K562 (cell line): ENCODE measurements around the gene DGCR6L. TPM values are rescaled to one million over a fixed set of nuclear protein-coding genes. Genes with fewer than 3 reads are reported as not detected.
A peak's percentile ranks its signal among the peaks of the same experiment; 100 is the strongest.

ENCODE experiments used
- GATAD2B ChIP-seq: fragments of 450-650 bp; IDR thresholded peaks from 2 replicates; pipeline ENCODE4 v1.6.1; 2017; ENCODE audit warnings: mild to moderate bottlenecking, borderline replicate concordance
- ZBTB7A ChIP-seq: IDR thresholded peaks from 2 replicates; pipeline ENCODE4 v1.6.1; 2011; ENCODE audit warnings: low read depth, mild to moderate bottlenecking, low read length, moderate library complexity, borderline replicate concordance; ENCODE audit not compliant: control insufficient read depth
- polyA plus RNA-seq, 8 experiments: library from polyadenylated mRNA; depleted of rRNA in 4 of 8; stranded (reverse) in 5 of 8; unstranded in 3 of 8; fragments of >200 nt; fragmentation: Nextera tagmentation in 2 of 8; fragmentation: Illumina TruSeq in 1 of 8; extraction: Ambion mirVana in 2 of 8; extraction: Trizol in 1 of 8; gene quantifications; 2 replicates each; pipeline versions ENCODE4 v1.2.1 to v1.2.3, GENCODE V29; 2011 to 2014; ENCODE audit warnings: inconsistent platforms in 1 of 8, missing spikeins in 1 of 8
- total RNA-seq, 7 experiments: library from RNA; depleted of rRNA in 6 of 7; stranded (reverse); fragments of >200 nt in 6 of 7; fragmentation: Illumina TruSeq in 2 of 7; extraction: Trizol in 2 of 7; gene quantifications; 2 replicates each; pipeline versions ENCODE4 v1.2.1 to v1.2.3, GENCODE V29; 2011 to 2021; ENCODE audit warnings: low replicate concordance in 1 of 7
- TF ChIP-seq, protein P1 (sequence below): fragments of 250-450 bp; sonication (Bioruptor Pico); IDR thresholded peaks from 2 replicates; pipeline ENCODE4 v1.4.0; 2020; ENCODE audit warnings: mild to moderate bottlenecking, moderate library complexity
- TF ChIP-seq, protein P2 (sequence below): sonication (generic); formaldehyde crosslinking; IDR thresholded peaks from 2 replicates; pipeline ENCODE4 v1.8.0; 2022; ENCODE audit warnings: missing genetic modification reagents, mild to moderate bottlenecking, borderline replicate concordance
- TF ChIP-seq, protein P3 (sequence below): sonication (generic); formaldehyde crosslinking; IDR thresholded peaks from 2 replicates; pipeline ENCODE4 v1.8.1; 2023; ENCODE audit warnings: mild to moderate bottlenecking, missing genetic modification reagents
- TF ChIP-seq, protein P4 (sequence below): fragments of 200-600 bp; sonication (generic); IDR thresholded peaks from one replicate; pipeline ENCODE4 v1.6.1; 2012; ENCODE audit warnings: mild to moderate bottlenecking, low read depth, low read length, inconsistent platforms

The DGCR6L gene
- total and polyA plus RNA-seq, 9 of the 15 experiments (the other 6 are each of a cell fraction or from before 2014, with no cell fraction given), result 3.6 to 151 (median 51.0) TPM

DNA sequence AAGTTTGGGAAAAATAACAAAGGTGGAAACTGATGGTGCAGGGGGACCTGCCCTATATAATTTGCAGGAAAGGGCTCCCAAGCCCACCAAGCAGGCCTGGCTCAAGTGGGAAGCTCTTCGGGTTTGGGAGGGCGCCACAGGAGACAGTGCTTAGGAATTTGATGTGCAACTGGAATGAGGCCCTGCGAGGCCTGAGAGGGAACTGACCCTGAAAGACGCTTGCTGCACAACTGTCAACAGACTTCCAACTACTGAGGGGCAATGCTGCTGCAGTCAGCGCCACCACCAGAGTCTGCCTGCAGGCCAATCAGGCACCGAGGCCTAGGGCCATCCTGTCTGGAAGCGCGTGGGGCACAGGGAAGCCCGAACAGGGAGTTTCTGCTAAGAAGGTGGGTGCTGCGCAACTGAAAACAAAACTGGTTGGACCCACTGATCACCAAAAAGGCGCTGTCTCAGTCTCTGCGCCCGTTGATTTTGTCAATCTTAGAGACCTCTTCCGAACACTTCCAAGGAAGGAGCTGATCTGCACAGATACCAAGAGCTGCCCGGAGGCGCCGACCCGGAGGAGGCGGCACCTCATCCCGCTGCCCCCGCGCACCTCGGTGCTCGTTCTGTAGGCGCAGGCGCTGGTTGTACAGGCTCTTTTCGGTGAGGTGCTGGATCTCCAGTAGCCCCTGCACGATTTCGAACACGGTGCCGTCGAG lies 667 bp downstream of the DGCR6L start (continued):
- TF ChIP-seq, protein P1, sequence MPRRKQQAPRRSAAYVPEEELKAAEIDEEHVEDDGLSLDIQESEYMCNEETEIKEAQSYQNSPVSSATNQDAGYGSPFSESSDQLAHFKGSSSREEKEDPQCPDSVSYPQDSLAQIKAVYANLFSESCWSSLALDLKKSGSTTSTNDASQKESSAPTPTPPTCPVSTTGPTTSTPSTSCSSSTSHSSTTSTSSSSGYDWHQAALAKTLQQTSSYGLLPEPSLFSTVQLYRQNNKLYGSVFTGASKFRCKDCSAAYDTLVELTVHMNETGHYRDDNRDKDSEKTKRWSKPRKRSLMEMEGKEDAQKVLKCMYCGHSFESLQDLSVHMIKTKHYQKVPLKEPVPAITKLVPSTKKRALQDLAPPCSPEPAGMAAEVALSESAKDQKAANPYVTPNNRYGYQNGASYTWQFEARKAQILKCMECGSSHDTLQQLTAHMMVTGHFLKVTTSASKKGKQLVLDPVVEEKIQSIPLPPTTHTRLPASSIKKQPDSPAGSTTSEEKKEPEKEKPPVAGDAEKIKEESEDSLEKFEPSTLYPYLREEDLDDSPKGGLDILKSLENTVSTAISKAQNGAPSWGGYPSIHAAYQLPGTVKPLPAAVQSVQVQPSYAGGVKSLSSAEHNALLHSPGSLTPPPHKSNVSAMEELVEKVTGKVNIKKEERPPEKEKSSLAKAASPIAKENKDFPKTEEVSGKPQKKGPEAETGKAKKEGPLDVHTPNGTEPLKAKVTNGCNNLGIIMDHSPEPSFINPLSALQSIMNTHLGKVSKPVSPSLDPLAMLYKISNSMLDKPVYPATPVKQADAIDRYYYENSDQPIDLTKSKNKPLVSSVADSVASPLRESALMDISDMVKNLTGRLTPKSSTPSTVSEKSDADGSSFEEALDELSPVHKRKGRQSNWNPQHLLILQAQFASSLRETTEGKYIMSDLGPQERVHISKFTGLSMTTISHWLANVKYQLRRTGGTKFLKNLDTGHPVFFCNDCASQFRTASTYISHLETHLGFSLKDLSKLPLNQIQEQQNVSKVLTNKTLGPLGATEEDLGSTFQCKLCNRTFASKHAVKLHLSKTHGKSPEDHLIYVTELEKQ (CRISPR knock-in tag), result no peak
- TF ChIP-seq, protein P2, sequence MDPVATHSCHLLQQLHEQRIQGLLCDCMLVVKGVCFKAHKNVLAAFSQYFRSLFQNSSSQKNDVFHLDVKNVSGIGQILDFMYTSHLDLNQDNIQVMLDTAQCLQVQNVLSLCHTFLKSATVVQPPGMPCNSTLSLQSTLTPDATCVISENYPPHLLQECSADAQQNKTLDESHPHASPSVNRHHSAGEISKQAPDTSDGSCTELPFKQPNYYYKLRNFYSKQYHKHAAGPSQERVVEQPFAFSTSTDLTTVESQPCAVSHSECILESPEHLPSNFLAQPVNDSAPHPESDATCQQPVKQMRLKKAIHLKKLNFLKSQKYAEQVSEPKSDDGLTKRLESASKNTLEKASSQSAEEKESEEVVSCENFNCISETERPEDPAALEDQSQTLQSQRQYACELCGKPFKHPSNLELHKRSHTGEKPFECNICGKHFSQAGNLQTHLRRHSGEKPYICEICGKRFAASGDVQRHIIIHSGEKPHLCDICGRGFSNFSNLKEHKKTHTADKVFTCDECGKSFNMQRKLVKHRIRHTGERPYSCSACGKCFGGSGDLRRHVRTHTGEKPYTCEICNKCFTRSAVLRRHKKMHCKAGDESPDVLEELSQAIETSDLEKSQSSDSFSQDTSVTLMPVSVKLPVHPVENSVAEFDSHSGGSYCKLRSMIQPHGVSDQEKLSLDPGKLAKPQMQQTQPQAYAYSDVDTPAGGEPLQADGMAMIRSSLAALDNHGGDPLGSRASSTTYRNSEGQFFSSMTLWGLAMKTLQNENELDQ (CRISPR knock-in tag), result peak; percentile 3; the same call in 1 of the 2 replicates
- TF ChIP-seq, protein P3, sequence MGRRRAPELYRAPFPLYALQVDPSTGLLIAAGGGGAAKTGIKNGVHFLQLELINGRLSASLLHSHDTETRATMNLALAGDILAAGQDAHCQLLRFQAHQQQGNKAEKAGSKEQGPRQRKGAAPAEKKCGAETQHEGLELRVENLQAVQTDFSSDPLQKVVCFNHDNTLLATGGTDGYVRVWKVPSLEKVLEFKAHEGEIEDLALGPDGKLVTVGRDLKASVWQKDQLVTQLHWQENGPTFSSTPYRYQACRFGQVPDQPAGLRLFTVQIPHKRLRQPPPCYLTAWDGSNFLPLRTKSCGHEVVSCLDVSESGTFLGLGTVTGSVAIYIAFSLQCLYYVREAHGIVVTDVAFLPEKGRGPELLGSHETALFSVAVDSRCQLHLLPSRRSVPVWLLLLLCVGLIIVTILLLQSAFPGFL (CRISPR knock-in tag), result no peak
- TF ChIP-seq GATAD2B (no peak), ZBTB7A (no peak)
- TF ChIP-seq, protein P4, sequence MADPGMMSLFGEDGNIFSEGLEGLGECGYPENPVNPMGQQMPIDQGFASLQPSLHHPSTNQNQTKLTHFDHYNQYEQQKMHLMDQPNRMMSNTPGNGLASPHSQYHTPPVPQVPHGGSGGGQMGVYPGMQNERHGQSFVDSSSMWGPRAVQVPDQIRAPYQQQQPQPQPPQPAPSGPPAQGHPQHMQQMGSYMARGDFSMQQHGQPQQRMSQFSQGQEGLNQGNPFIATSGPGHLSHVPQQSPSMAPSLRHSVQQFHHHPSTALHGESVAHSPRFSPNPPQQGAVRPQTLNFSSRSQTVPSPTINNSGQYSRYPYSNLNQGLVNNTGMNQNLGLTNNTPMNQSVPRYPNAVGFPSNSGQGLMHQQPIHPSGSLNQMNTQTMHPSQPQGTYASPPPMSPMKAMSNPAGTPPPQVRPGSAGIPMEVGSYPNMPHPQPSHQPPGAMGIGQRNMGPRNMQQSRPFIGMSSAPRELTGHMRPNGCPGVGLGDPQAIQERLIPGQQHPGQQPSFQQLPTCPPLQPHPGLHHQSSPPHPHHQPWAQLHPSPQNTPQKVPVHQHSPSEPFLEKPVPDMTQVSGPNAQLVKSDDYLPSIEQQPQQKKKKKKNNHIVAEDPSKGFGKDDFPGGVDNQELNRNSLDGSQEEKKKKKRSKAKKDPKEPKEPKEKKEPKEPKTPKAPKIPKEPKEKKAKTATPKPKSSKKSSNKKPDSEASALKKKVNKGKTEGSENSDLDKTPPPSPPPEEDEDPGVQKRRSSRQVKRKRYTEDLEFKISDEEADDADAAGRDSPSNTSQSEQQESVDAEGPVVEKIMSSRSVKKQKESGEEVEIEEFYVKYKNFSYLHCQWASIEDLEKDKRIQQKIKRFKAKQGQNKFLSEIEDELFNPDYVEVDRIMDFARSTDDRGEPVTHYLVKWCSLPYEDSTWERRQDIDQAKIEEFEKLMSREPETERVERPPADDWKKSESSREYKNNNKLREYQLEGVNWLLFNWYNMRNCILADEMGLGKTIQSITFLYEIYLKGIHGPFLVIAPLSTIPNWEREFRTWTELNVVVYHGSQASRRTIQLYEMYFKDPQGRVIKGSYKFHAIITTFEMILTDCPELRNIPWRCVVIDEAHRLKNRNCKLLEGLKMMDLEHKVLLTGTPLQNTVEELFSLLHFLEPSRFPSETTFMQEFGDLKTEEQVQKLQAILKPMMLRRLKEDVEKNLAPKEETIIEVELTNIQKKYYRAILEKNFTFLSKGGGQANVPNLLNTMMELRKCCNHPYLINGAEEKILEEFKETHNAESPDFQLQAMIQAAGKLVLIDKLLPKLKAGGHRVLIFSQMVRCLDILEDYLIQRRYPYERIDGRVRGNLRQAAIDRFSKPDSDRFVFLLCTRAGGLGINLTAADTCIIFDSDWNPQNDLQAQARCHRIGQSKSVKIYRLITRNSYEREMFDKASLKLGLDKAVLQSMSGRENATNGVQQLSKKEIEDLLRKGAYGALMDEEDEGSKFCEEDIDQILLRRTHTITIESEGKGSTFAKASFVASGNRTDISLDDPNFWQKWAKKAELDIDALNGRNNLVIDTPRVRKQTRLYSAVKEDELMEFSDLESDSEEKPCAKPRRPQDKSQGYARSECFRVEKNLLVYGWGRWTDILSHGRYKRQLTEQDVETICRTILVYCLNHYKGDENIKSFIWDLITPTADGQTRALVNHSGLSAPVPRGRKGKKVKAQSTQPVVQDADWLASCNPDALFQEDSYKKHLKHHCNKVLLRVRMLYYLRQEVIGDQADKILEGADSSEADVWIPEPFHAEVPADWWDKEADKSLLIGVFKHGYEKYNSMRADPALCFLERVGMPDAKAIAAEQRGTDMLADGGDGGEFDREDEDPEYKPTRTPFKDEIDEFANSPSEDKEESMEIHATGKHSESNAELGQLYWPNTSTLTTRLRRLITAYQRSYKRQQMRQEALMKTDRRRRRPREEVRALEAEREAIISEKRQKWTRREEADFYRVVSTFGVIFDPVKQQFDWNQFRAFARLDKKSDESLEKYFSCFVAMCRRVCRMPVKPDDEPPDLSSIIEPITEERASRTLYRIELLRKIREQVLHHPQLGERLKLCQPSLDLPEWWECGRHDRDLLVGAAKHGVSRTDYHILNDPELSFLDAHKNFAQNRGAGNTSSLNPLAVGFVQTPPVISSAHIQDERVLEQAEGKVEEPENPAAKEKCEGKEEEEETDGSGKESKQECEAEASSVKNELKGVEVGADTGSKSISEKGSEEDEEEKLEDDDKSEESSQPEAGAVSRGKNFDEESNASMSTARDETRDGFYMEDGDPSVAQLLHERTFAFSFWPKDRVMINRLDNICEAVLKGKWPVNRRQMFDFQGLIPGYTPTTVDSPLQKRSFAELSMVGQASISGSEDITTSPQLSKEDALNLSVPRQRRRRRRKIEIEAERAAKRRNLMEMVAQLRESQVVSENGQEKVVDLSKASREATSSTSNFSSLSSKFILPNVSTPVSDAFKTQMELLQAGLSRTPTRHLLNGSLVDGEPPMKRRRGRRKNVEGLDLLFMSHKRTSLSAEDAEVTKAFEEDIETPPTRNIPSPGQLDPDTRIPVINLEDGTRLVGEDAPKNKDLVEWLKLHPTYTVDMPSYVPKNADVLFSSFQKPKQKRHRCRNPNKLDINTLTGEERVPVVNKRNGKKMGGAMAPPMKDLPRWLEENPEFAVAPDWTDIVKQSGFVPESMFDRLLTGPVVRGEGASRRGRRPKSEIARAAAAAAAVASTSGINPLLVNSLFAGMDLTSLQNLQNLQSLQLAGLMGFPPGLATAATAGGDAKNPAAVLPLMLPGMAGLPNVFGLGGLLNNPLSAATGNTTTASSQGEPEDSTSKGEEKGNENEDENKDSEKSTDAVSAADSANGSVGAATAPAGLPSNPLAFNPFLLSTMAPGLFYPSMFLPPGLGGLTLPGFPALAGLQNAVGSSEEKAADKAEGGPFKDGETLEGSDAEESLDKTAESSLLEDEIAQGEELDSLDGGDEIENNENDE, result no peak
